ENCODE data around the gene ZNF224.
"Not testable (repeated sequence)": the region's sequence is repeated elsewhere in the genome, so short reads cannot be mapped to it uniquely, and the experiment has no call there.

The ZNF224 gene
- 139 to 167 reads per million in 2 donors for total RNA-seq

DNA sequence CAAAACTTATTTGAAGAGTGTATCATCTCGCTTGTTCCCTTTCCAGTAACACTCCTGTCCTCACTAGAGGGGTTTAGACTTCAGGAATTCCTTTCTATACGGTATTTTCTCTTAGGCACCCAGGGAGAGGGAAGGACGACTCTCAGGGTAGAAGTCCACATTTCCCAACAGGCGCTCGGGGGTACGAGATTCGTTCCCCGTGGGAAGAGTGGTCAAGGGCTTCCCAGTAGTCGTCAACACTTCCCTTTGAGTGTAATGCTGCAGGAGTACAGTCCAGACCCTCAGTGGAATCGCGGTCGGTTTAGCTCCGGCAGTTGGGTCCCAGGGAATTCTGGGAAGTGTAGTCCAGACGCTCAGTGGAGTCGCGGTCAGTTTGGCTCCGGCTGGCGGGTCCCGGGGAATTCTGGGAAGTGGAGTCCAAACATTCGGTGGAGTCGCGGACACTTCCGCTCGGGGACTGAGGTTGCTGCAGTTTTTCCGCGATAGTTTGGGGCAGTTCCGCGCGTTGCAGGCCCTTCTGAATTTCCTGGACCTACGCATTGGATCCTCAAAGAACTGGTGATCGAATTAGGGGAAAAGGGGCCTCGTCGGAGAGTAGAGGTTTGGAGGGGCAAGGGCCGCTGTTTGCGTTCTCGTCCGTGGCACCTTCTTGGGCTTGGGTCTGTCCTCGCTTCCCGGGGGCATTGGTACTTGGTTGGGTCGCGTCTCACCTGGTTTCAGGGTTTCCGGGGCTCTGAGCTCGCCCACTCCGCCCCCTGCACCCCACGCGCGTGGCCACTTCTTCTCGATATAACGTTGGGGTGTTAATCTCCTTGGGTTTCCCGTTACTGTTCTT, at the start of gene ZNF224:
Gene ZNF224, plus strand, starts transcription at position 431 of the 835 bp plus-strand sequence. CDS start 3,513 bp downstream, outside the sequence.
- peak; percentile 43 for DNase-seq

DNA sequence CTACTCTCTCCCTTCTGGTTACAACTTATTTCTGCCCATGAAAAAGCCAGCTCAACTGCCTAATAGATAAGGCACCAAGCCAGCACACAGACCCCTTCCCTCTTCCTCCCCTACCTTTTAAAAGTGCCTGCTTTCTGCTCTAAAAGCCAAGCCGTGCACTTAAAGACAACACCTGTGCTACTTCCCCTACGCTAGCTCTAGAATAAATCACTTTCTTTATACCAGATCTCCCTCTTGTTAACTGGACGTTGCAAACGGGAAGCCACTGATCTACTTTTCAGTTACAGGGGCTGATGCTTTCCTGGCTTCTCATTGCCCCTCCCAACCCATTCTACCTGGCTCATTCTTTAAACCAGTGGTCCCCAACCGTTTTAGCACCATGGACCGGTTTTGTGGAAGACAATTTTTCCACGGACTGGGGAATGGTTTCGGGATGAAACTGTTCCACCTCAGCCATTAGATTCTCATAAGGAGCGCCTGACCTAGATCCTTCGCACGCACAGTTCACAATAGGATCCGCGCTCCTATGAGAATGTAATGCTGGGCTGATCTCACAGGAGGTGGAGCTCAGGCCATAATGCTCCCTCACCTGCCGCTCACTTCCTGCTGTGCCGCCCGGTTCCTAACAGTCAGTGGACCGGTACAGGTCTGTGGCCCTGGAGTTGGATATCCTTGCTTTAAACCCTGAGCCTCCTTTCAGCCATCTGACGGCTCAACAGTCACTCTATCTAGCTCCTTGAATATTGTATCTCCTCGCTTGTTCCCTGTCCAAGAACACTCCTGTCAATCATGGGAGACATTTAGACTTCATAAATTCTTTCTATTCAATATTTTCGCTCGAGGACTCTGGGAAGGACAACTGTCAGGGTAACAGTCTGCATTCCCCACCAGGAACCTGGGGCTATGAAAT, 43.2 kb upstream of the ZNF224 start:
- DNase-seq = no peak

DNA sequence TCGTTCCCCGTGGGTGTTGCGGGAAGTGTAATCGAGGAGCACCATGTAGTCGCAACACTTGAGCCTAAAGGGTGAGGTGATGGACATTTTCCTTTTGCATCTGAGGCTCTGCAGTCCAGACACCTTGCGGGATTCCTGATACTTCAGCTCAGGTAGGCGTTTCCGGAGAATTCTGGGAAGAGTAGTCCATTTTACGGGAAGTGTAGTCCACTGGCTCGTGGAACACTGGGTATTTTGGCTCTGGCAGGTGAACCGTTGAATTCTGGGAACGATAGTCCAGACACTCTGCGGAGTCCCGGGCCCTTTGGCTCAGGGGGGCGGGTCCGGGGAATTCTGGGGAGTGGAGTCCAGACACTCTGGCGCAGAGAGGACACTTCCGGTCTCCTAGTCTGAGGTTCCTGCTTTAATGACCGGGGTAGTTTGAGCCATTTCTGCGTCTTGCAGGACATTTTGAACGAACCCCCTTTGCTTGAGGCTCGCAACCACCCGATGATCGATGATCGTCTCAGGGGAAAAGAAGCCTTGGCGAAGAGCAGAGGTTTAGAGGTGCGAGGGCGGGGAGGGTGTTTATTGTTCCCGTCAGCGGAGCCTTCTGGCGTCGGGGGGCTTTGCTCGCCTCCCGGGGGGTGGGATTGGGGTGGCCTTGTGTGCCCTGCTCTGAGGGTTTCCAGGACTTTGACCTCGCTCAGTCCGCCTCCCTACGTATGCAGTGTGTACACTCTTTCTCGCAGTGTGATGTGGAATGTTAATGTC, 42.3 kb upstream of the ZNF224 start, which contains the start of gene ZNF223:
Gene ZNF223, plus strand, starts transcription at position 387 of the 753 bp plus-strand sequence. CDS start 3,141 bp downstream, outside the sequence.
- no peak for DNase-seq

DNA sequence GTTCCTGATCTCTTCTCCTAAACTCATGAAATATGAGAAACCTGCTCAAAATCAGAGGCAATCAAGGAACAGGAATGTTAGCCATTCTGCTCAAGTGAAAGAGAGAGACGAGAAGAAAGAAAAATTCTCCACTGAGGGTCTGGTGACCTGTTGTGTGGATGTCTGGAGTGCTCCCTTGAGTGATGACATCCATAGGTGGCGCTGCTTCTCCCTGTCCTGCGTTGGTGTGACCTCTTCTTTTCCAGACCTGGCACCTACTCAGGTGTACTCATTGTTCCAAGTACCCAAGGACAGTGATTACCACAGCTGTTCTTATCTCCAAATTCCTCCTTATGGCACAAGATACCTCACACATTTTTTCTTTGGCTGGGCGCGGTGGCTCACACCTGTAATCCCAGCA, 38.3 kb upstream of the ZNF224 start:
- DNase-seq = no peak

DNA sequence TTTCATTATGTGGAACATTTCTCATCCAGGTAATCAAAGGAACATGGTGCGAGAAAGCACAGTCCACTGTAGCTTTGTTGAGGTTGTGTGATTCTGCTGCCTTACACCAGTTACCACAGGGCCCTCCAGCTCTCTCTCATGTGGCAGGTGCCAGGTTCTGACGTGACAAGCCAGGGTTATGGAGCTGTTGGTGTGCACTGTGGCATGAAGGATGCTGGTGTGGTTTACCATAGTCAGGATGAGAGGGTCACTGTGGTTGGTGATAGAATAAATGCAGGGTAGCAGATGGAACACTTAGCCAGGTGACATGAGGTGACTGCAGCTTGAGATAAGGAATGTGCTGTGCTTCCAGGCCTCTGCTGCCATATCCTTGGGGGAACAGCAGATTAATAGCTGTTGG, 34.9 kb upstream of the ZNF224 start:
- DNase-seq = no peak

DNA sequence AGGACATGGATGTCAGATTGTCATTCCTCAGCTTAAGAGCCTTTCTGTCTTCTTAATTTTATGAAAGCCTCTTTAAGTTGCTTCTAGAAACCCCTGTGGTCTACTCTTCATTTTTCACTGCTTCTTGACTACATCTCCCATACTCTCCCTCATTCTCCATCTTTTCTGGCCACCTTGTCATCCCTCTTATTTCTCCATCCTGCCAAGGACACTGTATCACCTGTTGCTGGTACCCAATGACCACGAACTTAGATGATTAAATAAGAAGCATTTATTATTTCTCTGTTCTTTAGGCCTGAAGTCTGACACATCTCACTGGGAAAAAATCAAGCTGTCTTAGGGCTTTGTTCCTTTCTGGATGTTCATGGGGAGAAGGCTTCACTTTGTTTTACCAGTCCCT, 33.1 kb upstream of the ZNF224 start:
- DNase-seq = no peak

DNA sequence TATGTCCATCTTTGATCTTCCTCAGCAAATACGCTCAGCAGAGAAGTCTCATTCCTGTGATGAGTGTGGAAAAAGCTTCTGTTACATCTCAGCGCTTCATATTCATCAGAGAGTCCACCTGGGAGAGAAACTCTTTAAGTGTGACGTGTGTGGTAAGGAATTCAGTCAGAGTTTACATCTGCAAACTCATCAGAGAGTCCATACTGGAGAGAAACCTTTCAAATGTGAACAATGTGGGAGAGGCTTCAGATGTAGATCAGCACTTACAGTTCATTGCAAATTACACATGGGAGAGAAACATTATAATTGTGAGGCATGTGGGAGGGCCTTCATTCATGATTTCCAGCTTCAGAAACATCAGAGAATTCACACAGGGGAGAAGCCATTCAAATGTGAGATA, 27.9 kb upstream of the ZNF224 start:
- no peak for DNase-seq

DNA sequence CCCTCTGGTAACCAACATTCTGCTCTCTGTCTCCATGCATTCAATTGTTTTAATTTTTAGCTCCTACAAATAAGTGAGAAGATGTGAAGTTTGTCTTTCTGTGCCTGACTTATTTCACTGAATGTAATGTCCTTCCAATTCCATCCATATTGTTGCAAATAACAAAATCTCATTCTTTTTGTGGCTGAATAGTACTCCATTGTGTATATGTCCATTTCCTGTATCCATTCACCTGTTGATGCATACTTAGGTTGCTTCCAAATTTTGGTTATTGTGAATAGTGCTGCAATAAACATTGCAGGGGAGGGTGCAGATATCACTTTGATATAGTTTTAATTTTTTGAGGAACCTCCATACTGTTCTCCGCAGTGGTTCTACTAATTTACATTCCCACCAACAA, 24.7 kb upstream of the ZNF224 start:
- no peak for DNase-seq

DNA sequence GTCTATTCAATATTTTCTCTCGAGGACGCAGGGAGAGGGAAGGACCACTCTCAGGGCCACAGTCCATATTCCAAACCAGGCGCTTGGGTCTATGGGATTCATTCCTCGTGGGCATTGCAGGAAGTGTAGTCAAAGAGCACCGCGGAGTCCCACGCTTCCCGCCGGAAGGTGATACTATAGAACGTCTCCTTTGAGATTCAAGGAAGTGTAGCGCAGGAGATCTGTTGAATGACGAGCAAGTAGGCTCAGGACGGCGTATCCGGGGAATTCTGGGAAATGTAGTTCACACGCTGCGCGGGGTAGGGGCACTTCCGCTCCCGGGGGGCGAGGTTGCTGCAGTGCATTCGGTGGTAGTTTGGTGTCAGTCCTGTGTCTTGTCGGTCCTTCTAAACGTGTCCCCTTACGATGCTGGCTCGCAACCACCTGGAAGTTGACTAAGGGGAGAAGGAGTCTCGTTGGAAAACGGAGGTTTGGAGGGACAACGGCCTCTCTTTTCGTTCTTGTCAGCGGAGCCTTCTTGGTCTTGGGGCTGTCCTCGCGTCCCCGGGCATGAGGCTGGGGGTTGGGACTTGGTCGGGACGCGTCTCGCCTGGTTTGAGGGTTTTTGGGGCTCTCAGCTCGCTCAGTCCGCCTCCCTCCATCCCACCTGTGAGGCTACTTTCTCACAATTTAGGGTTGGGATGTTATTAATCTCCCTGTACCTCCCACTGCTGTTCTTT, 22.2 kb upstream of the ZNF224 start, which contains the start of gene ZNF284:
Gene ZNF284, plus strand, starts transcription at position 336 of the 719 bp plus-strand sequence. CDS start 4,231 bp downstream, outside the sequence.
- peak; percentile 19 for DNase-seq

DNA sequence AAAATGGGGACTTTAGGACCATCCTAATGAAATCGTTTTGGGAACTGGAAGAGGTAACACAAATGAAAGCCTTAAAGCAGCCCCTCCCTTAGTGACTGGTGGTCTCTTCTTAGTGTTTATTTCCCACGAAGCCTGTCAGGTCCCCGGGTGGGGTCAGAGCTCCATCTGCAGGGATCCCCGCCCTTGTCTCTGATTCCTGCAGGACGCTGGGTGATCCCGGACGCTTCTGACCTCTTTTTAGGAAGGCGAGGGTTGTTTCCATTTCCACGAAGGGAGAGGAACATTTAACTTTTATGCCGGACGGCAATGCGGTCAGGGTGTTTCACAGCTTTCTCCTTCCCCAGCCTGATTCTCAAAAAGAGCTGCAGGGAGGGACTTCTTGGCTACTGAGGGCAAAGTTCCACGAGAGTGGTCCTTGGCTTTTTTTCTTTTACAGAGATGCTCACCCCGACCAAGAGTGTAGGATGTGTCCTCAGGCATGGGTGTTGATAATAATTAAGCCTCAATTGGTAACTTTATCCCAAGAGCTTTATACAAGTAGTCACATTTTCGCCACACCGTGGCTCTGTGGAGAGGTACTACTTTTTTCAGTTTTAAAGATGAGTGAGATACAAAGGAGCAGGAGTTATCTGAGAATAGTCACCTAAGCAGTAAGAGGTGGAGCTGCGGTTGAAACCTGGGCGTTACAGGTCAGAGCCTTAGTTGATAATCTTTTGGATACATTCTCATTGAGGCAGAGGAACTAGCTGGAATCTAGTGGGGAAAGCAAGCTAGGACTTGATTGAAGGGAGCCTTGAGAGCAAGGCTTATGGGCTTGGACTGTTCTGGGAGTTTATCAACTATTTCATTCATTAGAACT, 21.4 kb upstream of the ZNF224 start:
- no peak for DNase-seq

DNA sequence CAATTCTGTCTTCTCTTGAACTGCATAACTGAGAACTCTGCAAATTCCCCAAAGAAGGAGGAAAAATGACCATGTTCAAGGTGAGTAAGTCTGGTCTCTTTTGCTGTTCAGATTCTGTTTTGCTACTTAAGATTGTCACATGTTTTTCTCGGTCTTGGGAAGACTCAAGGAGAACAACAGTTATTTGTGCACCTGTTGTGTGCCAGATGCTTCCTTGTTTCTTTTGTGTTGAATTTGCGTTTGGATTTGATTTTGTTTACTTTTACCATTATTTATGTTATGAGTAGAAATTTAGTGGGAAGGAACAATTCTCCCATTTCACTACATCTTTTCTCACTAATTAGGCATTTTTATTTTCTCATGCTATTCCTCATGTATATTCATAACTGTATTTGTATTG, 17.8 kb upstream of the ZNF224 start:
- DNase-seq = no peak

DNA sequence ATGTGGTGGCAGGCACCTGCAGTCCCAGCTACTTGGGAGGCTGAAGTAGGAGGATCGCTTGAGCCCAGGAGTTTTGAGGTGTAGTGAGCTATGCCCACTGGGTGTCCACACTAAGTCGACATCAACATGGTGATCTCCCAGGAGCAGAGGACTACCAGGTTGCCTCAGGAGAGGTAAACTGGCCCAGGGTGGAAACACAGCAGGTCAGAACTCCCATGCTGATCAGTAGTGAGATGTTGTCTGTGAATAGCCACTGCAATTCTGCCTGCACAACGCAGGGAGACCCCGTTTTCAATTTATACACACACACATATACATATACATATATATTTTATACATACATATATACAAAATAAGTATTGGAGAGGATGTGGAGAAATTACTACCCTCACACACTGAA, 2.1 kb upstream of the ZNF224 start:
- no peak for DNase-seq

DNA sequence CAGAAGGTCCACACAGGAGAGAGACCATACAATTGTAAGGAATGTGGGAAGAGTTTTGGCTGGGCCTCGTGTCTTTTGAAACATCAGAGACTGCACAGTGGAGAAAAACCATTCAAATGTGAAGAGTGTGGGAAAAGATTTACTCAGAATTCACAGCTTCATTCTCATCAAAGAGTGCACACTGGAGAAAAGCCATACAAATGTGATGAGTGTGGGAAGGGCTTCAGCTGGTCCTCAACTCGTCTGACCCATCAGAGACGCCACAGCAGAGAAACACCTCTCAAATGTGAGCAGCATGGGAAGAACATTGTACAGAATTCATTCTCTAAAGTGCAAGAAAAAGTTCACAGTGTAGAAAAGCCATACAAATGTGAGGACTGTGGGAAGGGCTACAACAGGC, 13.6 kb downstream of the ZNF224 start:
- DNase-seq = no peak

DNA sequence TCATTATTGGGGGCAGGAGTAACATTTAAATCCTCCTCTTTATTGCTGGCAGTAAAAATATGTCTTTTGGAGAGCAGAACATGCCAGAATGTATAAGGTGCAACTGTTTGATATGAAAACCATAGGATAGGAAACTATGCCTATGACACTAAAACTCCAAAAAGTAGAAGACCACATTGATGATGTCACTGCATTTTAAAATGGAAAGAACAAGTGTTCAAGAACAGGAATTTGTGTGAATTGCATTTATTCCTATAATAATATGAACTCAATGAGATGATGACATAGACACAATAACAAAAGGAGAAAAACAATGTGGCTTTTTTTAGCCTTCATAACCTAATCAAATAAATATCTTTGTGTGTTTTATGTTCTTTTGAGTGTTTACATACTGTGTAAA, 15.3 kb downstream of the ZNF224 start:
- DNase-seq = no peak

DNA sequence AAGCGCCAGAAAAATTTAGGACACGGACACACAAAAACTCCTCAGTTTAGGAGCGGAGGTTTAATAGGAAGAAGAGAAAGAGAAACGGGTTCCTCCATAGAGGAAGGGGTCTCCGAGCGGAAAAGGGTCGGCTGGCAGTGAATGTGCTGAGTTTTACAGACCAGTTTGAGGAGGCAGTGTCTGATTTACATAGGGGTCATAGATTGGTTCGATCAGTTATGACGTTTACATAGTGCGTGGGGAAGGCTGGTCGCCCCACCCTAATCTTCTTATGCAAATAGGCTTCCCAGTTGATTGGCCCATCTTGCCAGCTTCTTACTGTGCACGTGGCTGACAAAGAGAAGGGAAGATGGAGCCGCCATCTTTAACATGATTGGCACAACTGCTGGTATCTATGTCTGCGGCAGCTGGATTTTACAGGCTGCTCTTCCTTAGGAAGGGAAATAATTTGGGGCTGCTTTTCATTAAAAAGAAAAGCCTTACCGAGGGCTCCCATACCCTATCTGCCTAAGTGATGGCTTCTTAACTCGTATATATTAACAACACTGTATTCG, 17.8 kb downstream of the ZNF224 start:
- no peak for DNase-seq

DNA sequence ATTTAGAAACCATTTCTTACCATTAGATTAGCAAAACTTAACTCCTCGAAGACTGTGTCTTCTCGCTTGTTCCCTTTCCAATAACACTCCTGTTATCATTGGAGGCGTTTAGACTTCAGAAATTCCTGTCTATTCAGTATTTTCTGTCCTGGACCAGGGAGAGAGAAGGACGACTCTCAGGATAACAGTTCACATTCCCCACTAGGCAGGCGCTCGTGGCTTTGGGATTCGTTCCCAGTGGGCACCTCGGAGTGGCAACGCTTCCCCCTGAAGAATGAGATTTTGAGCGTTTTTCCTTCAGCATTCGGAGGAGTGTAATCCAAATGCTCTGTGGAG, 18.6 kb downstream of the ZNF224 start:
- no peak for DNase-seq

DNA sequence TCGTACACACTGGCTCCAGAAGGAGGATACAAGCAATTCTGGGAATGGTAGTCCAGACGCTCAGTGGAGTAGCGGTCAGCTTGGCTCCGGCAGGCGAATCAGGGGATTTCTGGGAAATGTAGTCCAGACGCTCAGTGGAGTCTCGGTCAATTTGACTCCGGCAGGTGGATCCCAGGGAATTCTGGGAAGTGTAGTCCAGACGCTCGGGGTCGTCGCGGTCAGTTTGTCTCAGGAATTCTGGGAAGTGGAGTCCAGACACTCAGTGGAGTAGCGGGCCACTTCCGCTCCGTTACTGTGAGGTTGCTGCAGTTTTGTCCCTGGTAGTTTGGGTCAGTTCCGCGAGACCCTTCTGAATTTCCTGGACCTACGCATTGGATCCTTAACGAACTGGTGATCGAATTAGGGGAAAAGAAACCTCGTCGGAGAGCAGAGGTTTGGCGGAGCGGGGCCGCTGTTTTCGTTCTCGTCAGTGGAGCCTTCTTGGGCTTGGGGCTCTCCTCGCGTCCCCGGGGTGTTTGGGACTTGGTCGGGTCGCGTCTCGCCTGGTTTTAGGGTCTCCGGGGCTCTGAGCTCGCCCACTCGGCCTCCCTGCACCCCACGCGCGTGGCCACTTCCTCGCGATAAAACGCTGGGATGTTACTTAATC, 19.1 kb downstream of the ZNF224 start, which contains the start of gene ZNF225:
Gene ZNF225, plus strand, starts transcription at position 262 of the 646 bp plus-strand sequence. CDS start 2,429 bp downstream, outside the sequence.
- no peak for DNase-seq

DNA sequence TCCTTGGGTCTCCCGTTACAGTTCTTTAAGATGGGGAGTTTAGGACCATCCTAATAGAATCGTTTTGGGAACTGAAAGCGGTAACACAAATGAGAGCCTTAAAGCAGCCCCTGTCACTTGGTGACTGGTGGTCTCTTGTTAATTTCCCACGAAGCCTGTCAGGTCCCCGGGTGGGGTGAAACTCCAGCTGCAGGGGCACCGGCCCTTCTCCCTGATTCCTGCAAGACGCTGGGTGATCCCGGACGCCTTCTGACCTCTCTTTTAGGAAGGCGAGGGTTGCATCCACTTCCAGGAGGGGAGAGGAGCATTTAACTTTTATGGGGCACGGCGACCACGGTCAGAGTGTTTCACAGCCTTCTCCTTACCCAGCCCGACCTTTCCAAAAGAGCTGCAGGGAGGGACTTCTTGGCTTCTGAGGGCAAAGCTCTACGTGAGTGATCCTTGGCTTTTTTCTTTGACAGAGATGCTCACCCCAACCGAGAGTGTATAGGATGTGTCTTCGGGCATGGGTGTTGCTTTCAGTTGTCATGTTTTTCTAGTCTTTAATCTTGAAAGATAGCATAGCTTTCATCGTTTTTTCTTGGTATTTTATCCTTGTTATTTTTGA, 19.7 kb downstream of the ZNF224 start:
- DNase-seq = no peak

DNA sequence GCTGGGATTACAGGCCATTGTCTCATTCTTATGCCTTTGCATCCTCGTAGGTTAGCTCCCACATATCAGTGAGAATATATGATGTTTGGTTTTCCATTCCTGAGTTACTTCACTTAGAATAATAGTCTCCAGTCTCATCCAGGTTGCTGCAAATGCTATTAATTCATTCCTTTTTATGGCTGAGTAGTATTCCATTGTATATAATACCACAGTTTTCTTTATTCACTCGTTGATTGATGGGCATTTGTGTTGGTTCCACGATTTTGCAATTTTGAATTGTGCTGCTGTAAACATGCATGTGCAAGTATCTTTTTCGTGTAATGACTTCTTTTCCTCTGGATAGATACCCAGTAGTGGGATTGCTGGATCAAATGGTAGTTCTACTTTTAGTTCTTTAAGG, 27.0 kb downstream of the ZNF224 start:
- not testable (repeated sequence) for DNase-seq

DNA sequence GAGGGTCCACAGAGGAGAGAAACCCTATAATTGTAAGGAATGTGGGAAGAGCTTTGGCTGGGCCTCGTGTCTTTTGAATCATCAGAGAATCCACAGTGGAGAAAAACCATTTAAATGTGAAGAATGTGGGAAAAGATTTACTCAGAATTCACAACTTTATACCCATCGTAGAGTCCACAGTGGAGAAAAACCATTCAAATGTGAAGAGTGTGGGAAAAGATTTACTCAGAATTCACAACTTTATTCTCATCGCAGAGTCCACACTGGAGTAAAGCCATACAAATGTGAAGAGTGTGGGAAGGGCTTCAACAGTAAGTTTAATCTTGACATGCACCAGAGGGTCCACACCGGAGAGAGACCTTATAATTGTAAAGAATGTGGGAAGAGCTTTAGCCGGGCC, 37.8 kb downstream of the ZNF224 start:
- DNase-seq = no peak

Data from activated gamma-delta T cell (primary cell).